ENCODE data around the gene HINT3.
"Not testable (repeated sequence)": the region's sequence is repeated elsewhere in the genome, so short reads cannot be mapped to it uniquely, and the experiment has no call there.

HINT3 gene

GRCh38 chr6:125962900-125963497 lies 6.4 kb downstream of the HINT3 start:
- DNase-seq (ENCODE audit: low read depth in 2 of 2): no peak

- no peak for DNase-seq (ENCODE audit: low read depth in 2 of 2)
Measured at GRCh38 chr6:125963817-125964216, 7.2 kb downstream of the HINT3 start.

GRCh38 chr6:125966569-125966968 lies 10.0 kb downstream of the HINT3 start:
- DNase-seq (ENCODE audit: low read depth in 2 of 2): no peak

GRCh38 chr6:125968493-125968892 lies 11.9 kb downstream of the HINT3 start:
- DNase-seq (ENCODE audit: low read depth in 2 of 2): no peak

- no peak for DNase-seq (ENCODE audit: low read depth in 2 of 2)
Measured at GRCh38 chr6:125970760-125971159, 14.2 kb downstream of the HINT3 start.

- DNase-seq (ENCODE audit: low read depth in 2 of 2): not testable (repeated sequence)
Measured at GRCh38 chr6:125972478-125972877, 15.9 kb downstream of the HINT3 start.

GRCh38 chr6:125974214-125974866 lies 17.8 kb downstream of the HINT3 start:
- DNase-seq (ENCODE audit: low read depth in 2 of 2): peak in 1 of 2 experiments; percentile 38

GRCh38 chr6:125979101-125979500 lies 22.5 kb downstream of the HINT3 start:
- no peak for DNase-seq (ENCODE audit: low read depth in 2 of 2)

GRCh38 chr6:125981571-125982185 lies 25.1 kb downstream of the HINT3 start:
- DNase-seq (ENCODE audit: low read depth in 2 of 2): no peak

- DNase-seq (ENCODE audit: low read depth in 2 of 2): peak; percentile 57 to 59
Measured at GRCh38 chr6:125983246-125983945, 26.8 kb downstream of the HINT3 start.

- DNase-seq (ENCODE audit: low read depth in 2 of 2): peak in 1 of 2 experiments; percentile 45
Measured at GRCh38 chr6:125984311-125984710, 27.7 kb downstream of the HINT3 start.

GRCh38 chr6:125985522-125985921 lies 29.0 kb downstream of the HINT3 start:
- DNase-seq (ENCODE audit: low read depth in 2 of 2): no peak

- no peak for DNase-seq (ENCODE audit: low read depth in 2 of 2)
Measured at GRCh38 chr6:125985979-125986300, 29.4 kb downstream of the HINT3 start.

GRCh38 chr6:125986301-125987025 lies 29.9 kb downstream of the HINT3 start, which contains the start of gene TRMT11:
Gene TRMT11, plus strand, starts transcription at chr6:125986540. Its CDS starts 11 bp downstream, at chr6:125986551.
- peak; percentile 54 to 55 for DNase-seq (ENCODE audit: low read depth in 2 of 2)

GRCh38 chr6:125987026-125987617 lies 30.6 kb downstream of the HINT3 start:
- DNase-seq (ENCODE audit: low read depth in 2 of 2): no peak

- DNase-seq (ENCODE audit: low read depth in 2 of 2): no peak
Measured at GRCh38 chr6:125988280-125988679, 31.7 kb downstream of the HINT3 start.

- DNase-seq (ENCODE audit: low read depth in 2 of 2): no peak
Measured at GRCh38 chr6:125989631-125990030, 33.1 kb downstream of the HINT3 start.

GRCh38 chr6:125991653-125992052 lies 35.1 kb downstream of the HINT3 start:
- DNase-seq (ENCODE audit: low read depth in 2 of 2): no peak

- DNase-seq (ENCODE audit: low read depth in 2 of 2): no peak
Measured at GRCh38 chr6:125994670-125995488, 38.3 kb downstream of the HINT3 start.

- DNase-seq (ENCODE audit: low read depth in 2 of 2): no peak
Measured at GRCh38 chr6:125995972-125996580, 39.5 kb downstream of the HINT3 start.
